AG04450 (cell line): ENCODE results near the gene SLC7A4. TPM values are rescaled to one million over a fixed set of nuclear protein-coding genes. Genes with fewer than 3 reads are reported as not detected.

Source experiments
- CTCF ChIA-PET: fragments of 300-600, 350-600 bp; formaldehyde crosslinking; extraction: SDS; loops from one replicate; lab custom pipeline; 2022; ENCODE audit warnings: antibody characterized with exemption, inconsistent platforms; lab: Charles Lee
- POLR2A ChIA-PET: fragments of 350-600 bp; formaldehyde crosslinking; extraction: SDS; loops from one replicate; lab custom pipeline; 2021; ENCODE audit warnings: antibody characterized with exemption, inconsistent platforms; lab: Yijun Ruan, JAX
- DNase-seq: peaks from one replicate; pipeline ENCODE4 v3.0.0-alpha.2; 2011; ENCODE audit warnings: low read depth, low spot score
- H3K27ac ChIP-seq: one replicate; pipeline ENCODE4 v1.5.1; 2012; ENCODE audit warnings: low read depth, low read length, control low read depth
- H3K27me3 ChIP-seq: one replicate; pipeline ENCODE4 v1.6.0; 2012; ENCODE audit warnings: low read length; ENCODE audit not compliant: control insufficient read depth, insufficient read depth
- H3K4me3 ChIP-seq: 2 replicates; pipeline ENCODE4 v1.5.1; 2011; ENCODE audit warnings: mild to moderate bottlenecking, low read depth, low read length, control low read depth
- H3K9me3 ChIP-seq: 2 replicates; pipeline ENCODE4 v1.5.1; 2012; ENCODE audit warnings: low read length; ENCODE audit not compliant: control insufficient read depth, insufficient read depth
- CTCF ChIP-seq: IDR thresholded peaks from 2 replicates; pipeline ENCODE4 v1.5.1; 2011; ENCODE audit warnings: low read depth, low read length, control low read depth, inconsistent platforms
- polyA plus RNA-seq: library from polyadenylated mRNA; depleted of rRNA; stranded (reverse); fragments of >200 nt; gene quantifications from 2 replicates; pipeline ENCODE4 v1.2.3, GENCODE V29; 2011

SLC7A4 gene
- polyA plus RNA-seq, 1 experiment: 0.11 TPM

GRCh38 chr22:20995329-20996030 is 36.9 kb downstream of the SLC7A4 start:
- no peak for DNase-seq

GRCh38 chr22:20994902-20995241 is 37.5 kb downstream of the SLC7A4 start:
- no peak for TF ChIP-seq CTCF
- CTCF ChIA-PET: no interaction called here
- POLR2A ChIA-PET: interaction anchor here (0.9 kb wide), 1 partner anchor 13 kb away, joined by 3 read pairs; the partner anchor contains the start of gene LZTR1
- DNase-seq: no peak
- Histone ChIP-seq H3K4me3 (no peak overlapping the region), H3K27ac (no peak overlapping the region), H3K27me3 (no peaks in the 10 kb centered on the region), H3K9me3 (no peaks in the 10 kb centered on the region; the same call in 1 of the 2 replicates)

More at GRCh38 chr22:20995329-20996030, 36.9 kb downstream of the SLC7A4 start:
- no peak overlapping the region for H3K4me3 ChIP-seq
- H3K27ac ChIP-seq: no peak overlapping the region
- ChIA-PET CTCF (no interaction called here), POLR2A (interaction anchor here (0.9 kb wide), 1 partner anchor 13 kb away, joined by 3 read pairs; the partner anchor contains the start of gene LZTR1)
- H3K27me3 ChIP-seq: no peaks in the 10 kb centered on the region
- TF ChIP-seq CTCF: no peak
- no peaks in the 10 kb centered on the region; the same call in 1 of the 2 replicates for H3K9me3 ChIP-seq

GRCh38 chr22:20994128-20994901 is 38.0 kb downstream of the SLC7A4 start:
- Histone ChIP-seq H3K4me3 (no peak overlapping the region), H3K27me3 (no peaks in the 10 kb centered on the region), H3K27ac (no peak overlapping the region), H3K9me3 (no peaks in the 10 kb centered on the region; the same call in 1 of the 2 replicates)
- DNase-seq: no peak
- ChIA-PET POLR2A (interaction anchor here (0.9 kb wide), 1 partner anchor 12 kb away, joined by 3 read pairs; the partner anchor contains the start of gene LZTR1), CTCF (no interaction called here)
- no peak for TF ChIP-seq CTCF

GRCh38 chr22:20993304-20994127 is 38.8 kb downstream of the SLC7A4 start:
- H3K9me3 ChIP-seq: no peaks in the 10 kb centered on the region; the same call in 1 of the 2 replicates
- DNase-seq: no peak
- no peak overlapping the region for H3K4me3 ChIP-seq
- no peak for TF ChIP-seq CTCF
- H3K27me3 ChIP-seq: no peaks in the 10 kb centered on the region
- H3K27ac ChIP-seq: no peak overlapping the region
- ChIA-PET CTCF (no interaction called here), POLR2A (no interaction called here)
